B cell (primary cell): ENCODE measurements around the gene GNAL. TPM values are rescaled to one million over a fixed set of nuclear protein-coding genes. Genes with fewer than 3 reads are reported as not detected.
A peak's percentile ranks its signal among the peaks of the same experiment; 100 is the strongest.
"Not testable (repeated sequence)": the region's sequence is repeated elsewhere in the genome, so short reads cannot be mapped to it uniquely, and the experiment has no call there.

Experiments used
- ATAC-seq: fragments of 200-7000 bp; cut with Tn5 transposase; one replicate; pipeline ENCODE4 v1.10.0; 2021; ENCODE audit warnings: low read depth, mild to moderate bottlenecking, moderate number of reproducible peaks, moderate library complexity
- CTCF ChIA-PET: fragments of 350-600 bp; sonication (Branson Sonifier 250); formaldehyde crosslinking; loops from one replicate; lab custom pipeline; 2021; ENCODE audit warnings: antibody characterized with exemption, inconsistent platforms; lab: Charles Lee
- POLR2A ChIA-PET: fragments of 350-600 bp; sonication (Branson Sonifier 250); formaldehyde crosslinking; loops from one replicate; lab custom pipeline; 2021; ENCODE audit warnings: antibody characterized with exemption; lab: Charles Lee
- DNase-seq: peaks from one replicate; pipeline ENCODE4 v3.0.0; 2013
- H2AFZ ChIP-seq: 2 replicates; pipeline ENCODE4 v1.6.1; 2012; ENCODE audit warnings: mild to moderate bottlenecking, low read depth, low read length; ENCODE audit not compliant: insufficient read depth, poor library complexity, severe bottlenecking
- H3K27ac ChIP-seq, 2 donors: 1 replicate in 1 of 2; 2 replicates in 1 of 2; pipeline ENCODE4 v1.5.1; 2012 to 2013; ENCODE audit warnings: low read length in 2 of 2, mild to moderate bottlenecking in 2 of 2, moderate library complexity in 1 of 2
- H3K27me3 ChIP-seq, 4 experiments: fragments of 200-600 bp in 1 of 4; sonication (generic) in 1 of 4; replicated peaks in 1 of 4; 1 replicate in 2 of 4; 2 replicates in 2 of 4; pipeline versions ENCODE4 v1.6.1 to v1.7.0; 2013 to 2016; ENCODE audit warnings: low read length in 3 of 4, mild to moderate bottlenecking in 2 of 4, mixed read lengths in 1 of 4, moderate library complexity in 1 of 4; ENCODE audit not compliant: insufficient read depth in 4 of 4, control insufficient read depth in 3 of 4; ENCODE audit errors: control extremely low read depth in 1 of 4
- H3K36me3 ChIP-seq, 2 experiments: replicated peaks in 1 of 2; 1 replicate in 1 of 2; 2 replicates in 1 of 2; pipeline versions ENCODE4 v1.6.1 to v1.7.1; 2013; ENCODE audit warnings: low read length in 1 of 2; ENCODE audit not compliant: insufficient read depth in 2 of 2, control insufficient read depth in 1 of 2; ENCODE audit errors: control extremely low read depth in 1 of 2, extremely low read depth in 1 of 2
- H3K4me1 ChIP-seq, 2 donors: fragments of 200-600 bp in 1 of 2; sonication (generic) in 1 of 2; 1 replicate in 1 of 2; 2 replicates in 1 of 2; pipeline versions ENCODE4 v1.5.1 to v1.6.1; 2013 to 2017; ENCODE audit warnings: low read length in 2 of 2; ENCODE audit not compliant: control insufficient read depth in 2 of 2, insufficient read depth in 2 of 2
- H3K4me2 ChIP-seq: replicated peaks from 2 replicates; pipeline ENCODE3; 2012; ENCODE audit warnings: mild to moderate bottlenecking, low read depth, low read length; ENCODE audit not compliant: poor library complexity, severe bottlenecking
- H3K4me3 ChIP-seq, 5 experiments: fragments of 200-600 bp in 1 of 5; sonication (generic) in 1 of 5; 1 replicate in 3 of 5; 2 replicates in 2 of 5; pipeline versions ENCODE4 v1.5.1 to v1.7.0; 2011 to 2016; ENCODE audit warnings: low read length in 4 of 5, mild to moderate bottlenecking in 4 of 5, low read depth in 2 of 5, control low read depth in 1 of 5, moderate library complexity in 1 of 5; ENCODE audit not compliant: insufficient read depth in 1 of 5; ENCODE audit errors: control extremely low read depth in 1 of 5, extremely low read depth in 1 of 5
- H3K79me2 ChIP-seq: fragments of 200-600 bp; sonication (generic); one replicate; pipeline ENCODE4 v1.6.0; 2016; ENCODE audit warnings: low read length; ENCODE audit not compliant: control insufficient read depth, insufficient read depth
- H3K9ac ChIP-seq: fragments of 200-600 bp; sonication (generic); 2 replicates; pipeline ENCODE4 v1.6.1; 2017; ENCODE audit warnings: mild to moderate bottlenecking, low read length, moderate library complexity
- H3K9me3 ChIP-seq, 3 donors: one replicate each; pipeline versions ENCODE4 v1.6.1 to v1.7.1; 2013; ENCODE audit warnings: low read length in 2 of 3; ENCODE audit not compliant: control insufficient read depth in 2 of 3, insufficient read depth in 1 of 3; ENCODE audit errors: control extremely low read depth in 1 of 3
- H4K20me1 ChIP-seq: 2 replicates; pipeline ENCODE4 v1.6.0; 2012; ENCODE audit warnings: mild to moderate bottlenecking, low read length; ENCODE audit not compliant: insufficient read depth, control insufficient read depth, poor library complexity, severe bottlenecking
- H3K27ac Mint-ChIP-seq: one replicate; pipeline ENCODE4 v1.8.0; 2021; ENCODE audit warnings: mixed read lengths
- H3K27me3 Mint-ChIP-seq: one replicate; pipeline ENCODE4 v1.8.0; 2021; ENCODE audit warnings: mixed read lengths
- H3K4me1 Mint-ChIP-seq: one replicate; pipeline ENCODE4 v1.8.0; 2021; ENCODE audit warnings: mixed read lengths
- H3K4me3 Mint-ChIP-seq: one replicate; pipeline ENCODE4 v1.8.0; 2021; ENCODE audit warnings: mixed read lengths
- H3K9me3 Mint-ChIP-seq: one replicate; pipeline ENCODE4 v1.8.0; 2022; ENCODE audit warnings: mixed read lengths; ENCODE audit not compliant: insufficient read depth
- EZH2 ChIP-seq: IDR thresholded peaks from 2 replicates; pipeline ENCODE4 v1.6.1; 2012; ENCODE audit warnings: borderline replicate concordance, low read depth, mild to moderate bottlenecking, moderate library complexity, low read length; ENCODE audit not compliant: insufficient read depth, poor library complexity, severe bottlenecking
- WGBS: methylation state at CpG from one replicate; pipeline ENCODE4 v1.1.5; 2013; ENCODE audit warnings: missing lambda C conversion rate; ENCODE audit not compliant: insufficient coverage; 5-methylcytosine and 5-hydroxymethylcytosine counted together
- intact Hi-C: fragments of 100-400 bp; cut with micrococcal nuclease; formaldehyde crosslinking; loops from one replicate; pipeline ENCODE4 v1.10.0; 2022
- polyA minus RNA-seq: library from RNA; depleted of rRNA, polyadenylated mRNA; stranded (reverse); fragments of >200 nt; gene quantifications from 2 replicates; pipeline ENCODE4 v1.2.3, GENCODE V29; 2012
- polyA plus RNA-seq: library from polyadenylated mRNA; depleted of rRNA; stranded (reverse); fragments of >200 nt; gene quantifications from 2 replicates; pipeline ENCODE4 v1.2.3, GENCODE V29; 2012
- total RNA-seq, 2 donors: library from RNA; stranded (reverse); fragments of 120-200 nt in 1 of 2; gene quantifications; 1 replicate in 1 of 2; 2 replicates in 1 of 2; pipeline versions ENCODE4 v1.2.3 to v1.2.4, GENCODE V29; 2013 to 2022
- TF ChIP-seq, protein P1 (sequence below): fragments of 200-600 bp; IDR thresholded peaks from one replicate; pipeline ENCODE4 v1.8.0; 2022; ENCODE audit warnings: antibody characterized with exemption, mild to moderate bottlenecking

GNAL gene
- total RNA-seq (0.12 and 0.36 TPM in 2 replicates), polyA plus RNA-seq (0.01 and 0.10 TPM in 2 replicates), polyA minus RNA-seq (0.50 and 2.2 TPM in 2 replicates)
- 0.33 TPM for total RNA-seq (2013)

DNA sequence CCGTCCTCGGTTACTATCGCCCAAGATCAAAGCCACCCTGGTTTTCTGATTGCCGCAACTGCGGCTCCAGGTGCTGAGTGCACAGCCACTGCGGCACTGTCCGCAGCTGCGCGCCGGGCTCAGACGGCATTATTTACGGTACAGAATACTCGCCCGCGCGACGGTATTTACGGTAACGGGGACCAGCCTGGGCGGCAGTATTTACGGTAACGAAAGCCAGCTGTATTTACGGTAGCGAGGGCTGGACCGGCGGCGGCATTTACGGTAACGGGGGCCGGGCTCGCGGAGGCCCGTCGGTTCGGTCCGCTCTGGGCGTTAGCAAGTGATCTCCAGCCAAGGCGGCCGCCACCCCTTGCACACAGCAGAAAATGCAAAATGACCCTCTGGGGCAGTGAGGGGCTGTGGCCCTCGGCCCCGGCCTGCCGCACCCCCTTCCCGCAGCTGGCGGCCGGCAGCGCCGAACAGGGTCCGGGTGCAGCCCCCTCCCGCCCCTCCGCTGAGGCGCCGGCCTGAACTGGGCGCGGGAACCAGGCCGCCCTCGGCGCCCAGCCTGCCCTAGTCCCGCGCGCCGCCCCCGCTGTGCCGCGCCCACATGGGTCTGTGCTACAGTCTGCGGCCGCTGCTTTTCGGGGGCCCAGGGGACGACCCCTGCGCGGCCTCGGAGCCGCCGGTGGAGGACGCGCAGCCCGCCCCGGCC is at the start of gene GNAL:
TSS of gene GNAL (plus strand) at position 293 of the 697 bp plus-strand sequence. CDS start at position 593, 300 bp downstream.
- peak; percentile 72 for DNase-seq
- peaks cover 4% of the 10 kb centered on the region for H3K9me3 Mint-ChIP-seq
- Histone ChIP-seq H3K4me2 (peak within 1 kb of the TSS; percentile 87), H3K36me3 (no peaks in the 10 kb centered on the region), H3K9ac (peak within 1 kb of the TSS; percentile 50), H2AFZ (peak within 1 kb of the TSS; percentile 58), H3K27ac (no peak within 1 kb of the TSS), H3K79me2 (no peaks in the 10 kb centered on the region), H3K27me3 (peaks cover 0 to 33% (median 28%) of the 10 kb centered on the region in 4 experiments), H3K4me3 (peak within 1 kb of the TSS in 4 of 5 experiments; percentile 21 to 63 (median 38)), H3K4me1 (peaks cover 9 to 15% of the 10 kb centered on the region in 2 donors), H4K20me1 (no peaks in the 10 kb centered on the region), H3K9me3 (peaks cover 0 to 4% (median 1%) of the 10 kb centered on the region in 3 donors)
- H3K27me3 Mint-ChIP-seq: peaks cover 28% of the 10 kb centered on the region
- ATAC-seq: peak; percentile 47
- intact Hi-C loops: no loop called here
- H3K4me3 Mint-ChIP-seq: peak within 1 kb of the TSS; percentile 82
- ChIA-PET POLR2A (no interaction called here), CTCF (no interaction called here)
- TF ChIP-seq, protein P1, sequence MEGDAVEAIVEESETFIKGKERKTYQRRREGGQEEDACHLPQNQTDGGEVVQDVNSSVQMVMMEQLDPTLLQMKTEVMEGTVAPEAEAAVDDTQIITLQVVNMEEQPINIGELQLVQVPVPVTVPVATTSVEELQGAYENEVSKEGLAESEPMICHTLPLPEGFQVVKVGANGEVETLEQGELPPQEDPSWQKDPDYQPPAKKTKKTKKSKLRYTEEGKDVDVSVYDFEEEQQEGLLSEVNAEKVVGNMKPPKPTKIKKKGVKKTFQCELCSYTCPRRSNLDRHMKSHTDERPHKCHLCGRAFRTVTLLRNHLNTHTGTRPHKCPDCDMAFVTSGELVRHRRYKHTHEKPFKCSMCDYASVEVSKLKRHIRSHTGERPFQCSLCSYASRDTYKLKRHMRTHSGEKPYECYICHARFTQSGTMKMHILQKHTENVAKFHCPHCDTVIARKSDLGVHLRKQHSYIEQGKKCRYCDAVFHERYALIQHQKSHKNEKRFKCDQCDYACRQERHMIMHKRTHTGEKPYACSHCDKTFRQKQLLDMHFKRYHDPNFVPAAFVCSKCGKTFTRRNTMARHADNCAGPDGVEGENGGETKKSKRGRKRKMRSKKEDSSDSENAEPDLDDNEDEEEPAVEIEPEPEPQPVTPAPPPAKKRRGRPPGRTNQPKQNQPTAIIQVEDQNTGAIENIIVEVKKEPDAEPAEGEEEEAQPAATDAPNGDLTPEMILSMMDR: no peak
- TF ChIP-seq EZH2: no peak
- WGBS: under 1% methylated on average over 77 of the region's 77 CpGs
- peak within 1 kb of the TSS; percentile 37 for H3K27ac Mint-ChIP-seq
- peaks cover 11% of the 10 kb centered on the region for H3K4me1 Mint-ChIP-seq

DNA sequence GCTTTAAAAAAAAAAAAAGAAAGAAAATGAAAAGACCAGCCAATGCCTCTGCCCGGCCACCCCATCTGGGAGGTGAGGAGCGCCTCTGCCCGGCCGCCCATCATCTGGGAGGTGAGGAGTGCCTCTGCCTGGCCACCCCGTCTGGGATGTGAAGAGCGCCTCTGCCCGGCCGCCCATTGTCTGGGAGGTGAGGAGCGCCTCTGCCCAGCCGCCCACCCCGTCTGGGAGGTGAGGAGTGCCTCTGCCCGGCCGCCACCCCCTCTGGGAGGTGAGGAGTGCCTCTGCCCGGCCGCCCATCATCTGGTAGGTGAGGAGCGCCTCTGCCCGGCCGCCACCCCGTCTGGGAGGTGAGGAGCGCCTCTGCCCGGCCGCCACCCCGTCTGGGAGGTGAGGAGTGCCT is 41.8 kb upstream of the GNAL start:
- DNase-seq, CTCF ChIA-PET: not testable (repeated sequence)
- WGBS: 96% methylated on average over 17 of the region's 23 CpGs

DNA sequence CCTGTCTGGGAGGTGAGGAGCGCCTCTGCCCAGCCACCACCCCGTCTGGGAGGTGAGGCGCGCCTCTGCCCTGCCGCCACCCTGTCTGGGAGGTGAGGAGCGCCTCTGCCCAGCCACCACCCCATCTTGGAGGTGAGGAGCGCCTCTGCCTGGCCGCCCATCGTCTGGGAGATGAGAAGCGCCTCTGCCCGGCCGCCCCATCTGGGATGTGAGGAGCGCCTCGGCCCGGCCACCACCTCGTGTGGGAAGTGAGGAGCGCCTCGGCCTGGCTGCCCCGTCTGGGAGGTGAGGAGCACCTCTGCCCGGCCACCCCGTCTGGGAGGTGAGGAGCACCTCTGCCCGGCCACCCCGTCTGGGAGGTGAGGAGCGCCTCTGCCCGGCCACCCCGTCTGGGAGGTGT is 41.3 kb upstream of the GNAL start:
- H3K9me3 Mint-ChIP-seq, H3K79me2 ChIP-seq, intact Hi-C loops, H3K4me3 ChIP-seq, H3K4me2 ChIP-seq, H3K4me1 ChIP-seq, H3K9ac ChIP-seq, H3K36me3 ChIP-seq, H3K4me1 Mint-ChIP-seq, DNase-seq, H4K20me1 ChIP-seq, ATAC-seq, POLR2A ChIA-PET, H3K27me3 Mint-ChIP-seq, H2AFZ ChIP-seq, H3K27ac Mint-ChIP-seq, CTCF ChIA-PET, H3K27me3 ChIP-seq, H3K4me3 Mint-ChIP-seq, H3K27ac ChIP-seq: not testable (repeated sequence)
- 94% methylated on average over 22 of the region's 26 CpGs for WGBS
- H3K9me3 ChIP-seq: peaks cover 0 to 10% (median 0%) of the 10 kb centered on the region in 3 donors

More for the DNA sequence above, 41.8 kb upstream of the GNAL start:
- H3K9ac ChIP-seq, H3K4me3 Mint-ChIP-seq, POLR2A ChIA-PET, H3K79me2 ChIP-seq, H2AFZ ChIP-seq, ATAC-seq, H3K4me1 ChIP-seq, intact Hi-C loops, H3K4me3 ChIP-seq, H3K27ac ChIP-seq, H3K4me1 Mint-ChIP-seq, H3K27me3 Mint-ChIP-seq, H3K9me3 Mint-ChIP-seq, H3K36me3 ChIP-seq, H4K20me1 ChIP-seq, H3K27me3 ChIP-seq, H3K4me2 ChIP-seq, H3K27ac Mint-ChIP-seq: not testable (repeated sequence)
- peaks cover 0 to 10% (median 0%) of the 10 kb centered on the region in 3 donors for H3K9me3 ChIP-seq
